Ovary (tissue), 3 donors: Measurements from ENCODE around the gene USH2A.

Experiments
- POLR2A ChIP-seq: fragments of 450-650 bp; IDR thresholded peaks from one replicate; pipeline ENCODE4 v1.6.1; 2017; ENCODE audit warnings: antibody characterized with exemption, mild to moderate bottlenecking, moderate library complexity
- TF ChIP-seq, protein P1 (sequence below), 3 donors: fragments of 450-650 bp in 2 of 3; fragments of 200-600 bp in 1 of 3; IDR thresholded peaks; one replicate each; pipeline versions ENCODE4 v1.5.1 to v1.8.0; 2016 to 2022; ENCODE audit warnings: antibody characterized with exemption in 3 of 3, mild to moderate bottlenecking in 1 of 3
- donor health status: DM: no; HTN: no; CAD: no.

DNA sequence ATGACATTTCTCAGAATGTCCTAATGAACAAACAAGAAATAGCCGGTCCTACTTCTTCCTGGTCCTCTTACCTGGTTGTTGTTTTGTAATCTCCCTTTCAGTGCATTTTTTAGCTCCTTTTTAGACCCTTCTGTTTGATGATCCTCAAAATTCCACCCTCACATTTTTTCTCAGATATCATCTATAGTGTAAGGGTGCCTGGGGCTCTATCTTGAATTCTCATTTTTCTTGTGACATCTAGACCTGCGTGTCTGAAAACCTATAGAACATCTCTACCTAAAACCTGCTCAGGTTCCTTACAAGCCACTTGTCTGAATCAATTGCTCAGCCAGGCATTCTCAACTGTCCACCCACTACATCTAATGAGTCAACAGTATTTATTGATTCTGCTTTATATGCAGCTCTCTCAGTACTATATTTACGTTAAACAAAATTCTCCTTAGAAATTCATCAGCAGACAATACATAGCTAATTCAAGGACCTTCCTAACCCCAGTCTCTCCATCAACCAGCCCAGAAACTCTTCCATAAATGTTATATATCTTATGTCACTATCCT, 36.5 kb upstream of the USH2A start:
- TF ChIP-seq, protein P1, sequence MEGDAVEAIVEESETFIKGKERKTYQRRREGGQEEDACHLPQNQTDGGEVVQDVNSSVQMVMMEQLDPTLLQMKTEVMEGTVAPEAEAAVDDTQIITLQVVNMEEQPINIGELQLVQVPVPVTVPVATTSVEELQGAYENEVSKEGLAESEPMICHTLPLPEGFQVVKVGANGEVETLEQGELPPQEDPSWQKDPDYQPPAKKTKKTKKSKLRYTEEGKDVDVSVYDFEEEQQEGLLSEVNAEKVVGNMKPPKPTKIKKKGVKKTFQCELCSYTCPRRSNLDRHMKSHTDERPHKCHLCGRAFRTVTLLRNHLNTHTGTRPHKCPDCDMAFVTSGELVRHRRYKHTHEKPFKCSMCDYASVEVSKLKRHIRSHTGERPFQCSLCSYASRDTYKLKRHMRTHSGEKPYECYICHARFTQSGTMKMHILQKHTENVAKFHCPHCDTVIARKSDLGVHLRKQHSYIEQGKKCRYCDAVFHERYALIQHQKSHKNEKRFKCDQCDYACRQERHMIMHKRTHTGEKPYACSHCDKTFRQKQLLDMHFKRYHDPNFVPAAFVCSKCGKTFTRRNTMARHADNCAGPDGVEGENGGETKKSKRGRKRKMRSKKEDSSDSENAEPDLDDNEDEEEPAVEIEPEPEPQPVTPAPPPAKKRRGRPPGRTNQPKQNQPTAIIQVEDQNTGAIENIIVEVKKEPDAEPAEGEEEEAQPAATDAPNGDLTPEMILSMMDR (IDR thresholded peaks at IDR 0.05) = no peak
- no peak for TF ChIP-seq POLR2A
